GM12878 (cell line): ENCODE data around the gene HMCN2. TPM values are rescaled to one million over a fixed set of nuclear protein-coding genes. Genes with fewer than 3 reads are reported as not detected.

ENCODE experiments used
- ATAC-seq: fragments of 200-7000 bp; cut with Tn5 transposase; 3 replicates; pipeline ENCODE4 v1.9.1; 2020; ENCODE audit warnings: mild to moderate bottlenecking, moderate library complexity
- BruUV-seq: library from RNA; stranded (reverse); fragments of 400-500 nt; replicated peaks from 2 replicates; lab custom pipeline; 2021; lab: Mats Ljungman, UMichigan
- CTCF ChIA-PET: fragments of 300-600 bp; sonication (Branson Sonifier 250); formaldehyde crosslinking; extraction: SDS; loops from one replicate; lab custom pipeline; 2021; ENCODE audit warnings: inconsistent platforms; lab: Yijun Ruan, JAX
- POLR2A ChIA-PET: fragments of 350-600 bp; formaldehyde crosslinking; extraction: SDS; loops from one replicate; lab custom pipeline; 2021; ENCODE audit warnings: inconsistent platforms; lab: Charles Lee
- RAD21 ChIA-PET: fragments of 300-600 bp; sonication (Branson Sonifier 250); formaldehyde crosslinking; loops from one replicate; lab custom pipeline; 2023; ENCODE audit warnings: antibody characterized with exemption; ENCODE audit not compliant: unreplicated experiment; lab: Charles Lee
- SMC1A ChIA-PET: fragments of 300-600 bp; sonication (Branson Sonifier 250); formaldehyde crosslinking; loops from one replicate; lab custom pipeline; 2023; ENCODE audit not compliant: unreplicated experiment, uncharacterized antibody; lab: Charles Lee
- DNase-seq: peaks from one replicate; pipeline ENCODE4 v3.0.0-alpha.2; 2011; ENCODE audit warnings: low read depth, low spot score
- FAIRE-seq: peaks from 3 replicates; lab custom pipeline; 2011; peaks lifted over from hg19 to GRCh38; lab: Jason Lieb, UNC
- H2AFZ ChIP-seq: 2 replicates; pipeline ENCODE4 v1.6.0; 2011; ENCODE audit warnings: low read depth, low read length, control low read depth; ENCODE audit not compliant: control insufficient read depth
- H3K27ac ChIP-seq: 2 replicates; pipeline ENCODE4 v1.5.1; 2011; ENCODE audit warnings: control low read depth; ENCODE audit not compliant: control insufficient read depth, insufficient read depth
- H3K27me3 ChIP-seq, 2 experiments: replicated peaks in 1 of 2; 2 replicates each; pipeline versions ENCODE4 v1.6.0 to v1.6.1; 2011; ENCODE audit warnings: low read length in 1 of 2; ENCODE audit not compliant: control insufficient read depth in 2 of 2, insufficient read depth in 2 of 2
- H3K36me3 ChIP-seq, 2 experiments: 2 replicates each; pipeline ENCODE4 v1.5.1; 2011; ENCODE audit warnings: low read length in 1 of 2; ENCODE audit not compliant: control insufficient read depth in 2 of 2, insufficient read depth in 2 of 2
- H3K4me1 ChIP-seq: 2 replicates; pipeline ENCODE4 v1.6.1; 2011; ENCODE audit warnings: mild to moderate bottlenecking, low read length, moderate library complexity, mixed read lengths; ENCODE audit not compliant: control insufficient read depth, insufficient read depth
- H3K4me2 ChIP-seq: 2 replicates; pipeline ENCODE4 v1.6.0; 2011; ENCODE audit warnings: control low read depth; ENCODE audit not compliant: control insufficient read depth, insufficient read depth
- H3K4me3 ChIP-seq: fragments of 200-600 bp; sonication (generic); 2 replicates; pipeline ENCODE4 v1.5.1; 2016
- H3K79me2 ChIP-seq: 2 replicates; pipeline ENCODE4 v1.6.0; 2011; ENCODE audit warnings: low read length; ENCODE audit not compliant: control insufficient read depth, insufficient read depth
- H3K9ac ChIP-seq: 2 replicates; pipeline ENCODE4 v1.8.0; 2011; ENCODE audit warnings: low read length, control low read depth, mixed read lengths; ENCODE audit not compliant: control insufficient read depth, insufficient read depth
- H3K9me3 ChIP-seq: replicated peaks from 3 replicates; pipeline ENCODE4 v1.5.1; 2011; ENCODE audit warnings: mild to moderate bottlenecking, low read length; ENCODE audit not compliant: control insufficient read depth, insufficient read depth
- H4K20me1 ChIP-seq: 2 replicates; pipeline ENCODE4 v1.6.0; 2011; ENCODE audit not compliant: control insufficient read depth, insufficient read depth
- EP300 ChIP-seq, 2 experiments: fragments of 150-350 bp in 1 of 2; IDR thresholded peaks; 2 replicates each; pipeline ENCODE4 v1.6.1; 2011 to 2012; ENCODE audit warnings: low read depth in 2 of 2, low read length in 2 of 2, borderline replicate concordance in 1 of 2, improper control_type of control experiment in 1 of 2, inconsistent platforms in 1 of 2; ENCODE audit not compliant: control insufficient read depth in 1 of 2
- FOXK2 ChIP-seq: fragments of 450-650 bp; IDR thresholded peaks from 2 replicates; pipeline ENCODE4 v1.6.1; 2017; ENCODE audit warnings: mild to moderate bottlenecking, moderate library complexity
- HDGF ChIP-seq: fragments of 450-650 bp; IDR thresholded peaks from 2 replicates; pipeline ENCODE4 v1.6.1; 2016; ENCODE audit warnings: antibody characterized with exemption
- IRF5 ChIP-seq: fragments of 450-650 bp; IDR thresholded peaks from 2 replicates; pipeline ENCODE4 v1.6.1; 2017; ENCODE audit warnings: borderline replicate concordance
- KLF5 ChIP-seq: fragments of 450-650 bp; IDR thresholded peaks from 2 replicates; pipeline ENCODE4 v1.6.1; 2014; ENCODE audit warnings: mild to moderate bottlenecking; ENCODE audit not compliant: partially characterized antibody
- NR2C1 ChIP-seq: fragments of 450-650 bp; IDR thresholded peaks from 2 replicates; pipeline ENCODE4 v1.6.1; 2017; ENCODE audit warnings: antibody characterized with exemption, mild to moderate bottlenecking, moderate library complexity
- PBX3 ChIP-seq: IDR thresholded peaks from 2 replicates; pipeline ENCODE4 v1.6.1; 2011; ENCODE audit warnings: mild to moderate bottlenecking, low read depth, low read length, moderate library complexity; ENCODE audit not compliant: insufficient replicate concordance
- POLR2AphosphoS2 ChIP-seq: IDR thresholded peaks from 2 replicates; pipeline ENCODE4 v1.6.1; 2011; ENCODE audit warnings: low read depth, mild to moderate bottlenecking, low read length, improper control_type of control experiment, moderate library complexity
- RCOR1 ChIP-seq: conservative IDR thresholded peaks from 2 replicates; pipeline ENCODE4 v1.6.1; 2012; ENCODE audit warnings: low read depth, low read length, improper control_type of control experiment
- RELA ChIP-seq: fragments of 450-650 bp; IDR thresholded peaks from 2 replicates; pipeline ENCODE4 v1.8.0; 2014; ENCODE audit warnings: borderline replicate concordance; ENCODE audit not compliant: partially characterized antibody
- SIN3A ChIP-seq: IDR thresholded peaks from 2 replicates; pipeline ENCODE4 v1.6.1; 2012; ENCODE audit warnings: low read depth, low read length, improper control_type of control experiment
- SMC3 ChIP-seq: IDR thresholded peaks from 2 replicates; pipeline ENCODE4 v1.6.1; 2011; ENCODE audit warnings: low read length, improper control_type of control experiment, borderline replicate concordance
- SPI1 ChIP-seq: IDR thresholded peaks from 2 replicates; pipeline ENCODE4 v1.6.1; 2011; ENCODE audit warnings: low read depth, mild to moderate bottlenecking, low read length, moderate library complexity, borderline replicate concordance; ENCODE audit not compliant: insufficient read depth
- TAF1 ChIP-seq: IDR thresholded peaks from 2 replicates; pipeline ENCODE4 v1.6.1; 2011; ENCODE audit warnings: mild to moderate bottlenecking, low read depth, low read length, borderline replicate concordance
- TARDBP ChIP-seq: IDR thresholded peaks from 2 replicates; pipeline ENCODE4 v1.6.1; 2016; ENCODE audit warnings: borderline replicate concordance
- ZNF274 ChIP-seq: IDR thresholded peaks from one replicate; pipeline ENCODE4 v1.8.0; 2011; ENCODE audit not compliant: insufficient read length, insufficient read depth
- WGBS: methylation state at CpG from one replicate; pipeline ENCODE4 v1.1.6; 2016; ENCODE audit warnings: low lambda C conversion rate; ENCODE audit not compliant: insufficient replicate concordance, insufficient coverage; ENCODE audit errors: missing lambda C conversion rate; 5-methylcytosine and 5-hydroxymethylcytosine counted together
- in situ Hi-C: fragments of 300-500 bp; cut with MboI; formaldehyde crosslinking; loops from 9 replicates; pipeline ENCODE4 v1.14.3; 2018; ENCODE audit warnings: mixed read lengths
- intact Hi-C: fragments of 100-400 bp; cut with micrococcal nuclease; formaldehyde crosslinking; loops from one replicate; pipeline ENCODE4 v1.14.2; 2022; ENCODE audit not compliant: unreplicated experiment
- polyA plus RNA-seq, 11 experiments: library from polyadenylated mRNA; depleted of rRNA in 4 of 11; unstranded in 6 of 11; stranded (reverse) in 5 of 11; fragments of >200 nt; fragmentation: Nextera tagmentation in 4 of 11; fragmentation: Illumina TruSeq in 1 of 11; extraction: Ambion mirVana in 4 of 11; extraction: Trizol in 1 of 11; gene quantifications; 1 replicate in 1 of 11; 2 replicates in 10 of 11; pipeline versions ENCODE4 v1.2.1 to v1.2.3, GENCODE V29; 2011 to 2016; ENCODE audit warnings: inconsistent platforms in 2 of 11, missing spikeins in 2 of 11, low read depth in 1 of 11
- total RNA-seq, 4 experiments: library from RNA; depleted of rRNA in 3 of 4; stranded (reverse); fragments of >200 nt in 3 of 4; fragmentation: Illumina TruSeq in 1 of 4; extraction: Trizol in 1 of 4; gene quantifications; 2 replicates each; pipeline versions ENCODE4 v1.2.1 to v1.2.3, GENCODE V29; 2013 to 2021

HMCN2 gene
- total and polyA plus RNA-seq, 10 of the 15 experiments (the other 5 are each of a cell fraction or from before 2014, with no cell fraction given): 0.04 TPM; not detected in 9

- ChIA-PET POLR2A (no interaction called here), CTCF (interaction anchor here (1.2 kb wide), 1 partner anchor 20 kb away, joined by 3 read pairs; no protein-coding TSS in a partner anchor), SMC1A (no interaction called here), RAD21 (no interaction called here)
- H3K9ac ChIP-seq: no peak overlapping the region
- no peaks in the 10 kb centered on the region for H3K36me3 ChIP-seq
- no peak overlapping the region for H2AFZ ChIP-seq
- intact Hi-C loops (no loop called here), in situ Hi-C loops (no loop called here)
- ATAC-seq (no peak), FAIRE-seq (no peak)
- no peaks in the 10 kb centered on the region for H3K4me1 ChIP-seq
- H3K4me2 ChIP-seq: no peak overlapping the region
- no peak overlapping the region for H3K27ac ChIP-seq
- no peak overlapping the region for H3K4me3 ChIP-seq
- no peaks in the 10 kb centered on the region for H4K20me1 ChIP-seq
- TF ChIP-seq TARDBP (no peak), KLF5 (no peak), FOXK2 (no peak), TAF1 (no peak)
- TF ChIP-seq, all 136 proteins: peak for 0
- WGBS: 41% methylated on average over 17 of the region's 17 CpGs
- BruUV-seq: no TSS peak
- no peaks in the 10 kb centered on the region for H3K9me3 ChIP-seq
- no peak for DNase-seq
- no peaks in the 10 kb centered on the region for H3K79me2 ChIP-seq
- peaks cover 12 to 14% of the 10 kb centered on the region in 2 experiments for H3K27me3 ChIP-seq
Measured at GRCh38 chr9:130262061-130262745, 3.4 kb upstream of the HMCN2 start.

GRCh38 chr9:130262771-130263170, 2.8 kb upstream of the HMCN2 start:
- Histone ChIP-seq H4K20me1 (no peaks in the 10 kb centered on the region), H3K27me3 (peaks cover 12 to 14% of the 10 kb centered on the region in 2 experiments), H3K36me3 (no peaks in the 10 kb centered on the region), H3K9ac (no peak overlapping the region), H3K27ac (no peak overlapping the region), H3K4me2 (no peak overlapping the region), H3K9me3 (no peaks in the 10 kb centered on the region), H3K4me3 (no peak overlapping the region), H2AFZ (no peak overlapping the region), H3K4me1 (no peaks in the 10 kb centered on the region), H3K79me2 (no peaks in the 10 kb centered on the region)
- in situ Hi-C loops: no loop called here
- WGBS: 25% methylated on average over 7 of the region's 7 CpGs
- BruUV-seq: no TSS peak
- ChIA-PET POLR2A (no interaction called here), SMC1A (no interaction called here), CTCF (interaction anchor here (1.2 kb wide), 1 partner anchor 20 kb away, joined by 3 read pairs; no protein-coding TSS in a partner anchor), RAD21 (no interaction called here)
- FAIRE-seq: no peak
- no peak for ATAC-seq
- intact Hi-C loops: no loop called here
- DNase-seq: no peak
- TF ChIP-seq POLR2AphosphoS2 (no peak), SPI1 (no peak), PBX3 (no peak), NR2C1 (no peak), ZNF274 (no peak), SIN3A (no peak), RCOR1 (no peak), IRF5 (no peak), RELA (no peak), EP300 (IDR thresholded peaks at IDR 0.05; ENCODE audit: borderline replicate concordance in 1 of 2, control insufficient read depth in 1 of 2, low read depth in 2 of 2, low read length in 2 of 2) (no peak), HDGF (no peak), SMC3 (no peak)
